Prostate gland (tissue), 2 donors: ENCODE measurements around the gene WDR91.

ENCODE experiments used
- POLR2A ChIP-seq: fragments of 450-650 bp; IDR thresholded peaks from one replicate; pipeline ENCODE4 v1.6.1; 2016; ENCODE audit warnings: antibody characterized with exemption, mild to moderate bottlenecking
- POLR2AphosphoS5 ChIP-seq: sonication (generic); formaldehyde crosslinking; IDR thresholded peaks from one replicate; pipeline ENCODE4 v1.6.1; 2017; ENCODE audit warnings: antibody characterized with exemption
- TF ChIP-seq, protein P1 (sequence below), 4 experiments: fragments of 200-600 bp in 2 of 4; fragments of 450-650 bp in 2 of 4; sonication (generic) in 2 of 4; IDR thresholded peaks; 1 replicate in 3 of 4; 2 replicates in 1 of 4; pipeline ENCODE4 v1.5.1; 2016 to 2019; ENCODE audit warnings: antibody characterized with exemption in 4 of 4, mild to moderate bottlenecking in 2 of 4, moderate library complexity in 2 of 4

- TF ChIP-seq, protein P1, sequence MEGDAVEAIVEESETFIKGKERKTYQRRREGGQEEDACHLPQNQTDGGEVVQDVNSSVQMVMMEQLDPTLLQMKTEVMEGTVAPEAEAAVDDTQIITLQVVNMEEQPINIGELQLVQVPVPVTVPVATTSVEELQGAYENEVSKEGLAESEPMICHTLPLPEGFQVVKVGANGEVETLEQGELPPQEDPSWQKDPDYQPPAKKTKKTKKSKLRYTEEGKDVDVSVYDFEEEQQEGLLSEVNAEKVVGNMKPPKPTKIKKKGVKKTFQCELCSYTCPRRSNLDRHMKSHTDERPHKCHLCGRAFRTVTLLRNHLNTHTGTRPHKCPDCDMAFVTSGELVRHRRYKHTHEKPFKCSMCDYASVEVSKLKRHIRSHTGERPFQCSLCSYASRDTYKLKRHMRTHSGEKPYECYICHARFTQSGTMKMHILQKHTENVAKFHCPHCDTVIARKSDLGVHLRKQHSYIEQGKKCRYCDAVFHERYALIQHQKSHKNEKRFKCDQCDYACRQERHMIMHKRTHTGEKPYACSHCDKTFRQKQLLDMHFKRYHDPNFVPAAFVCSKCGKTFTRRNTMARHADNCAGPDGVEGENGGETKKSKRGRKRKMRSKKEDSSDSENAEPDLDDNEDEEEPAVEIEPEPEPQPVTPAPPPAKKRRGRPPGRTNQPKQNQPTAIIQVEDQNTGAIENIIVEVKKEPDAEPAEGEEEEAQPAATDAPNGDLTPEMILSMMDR (IDR thresholded peaks at IDR 0.05) = no peak
- TF ChIP-seq POLR2A (no peak), POLR2AphosphoS5 (no peak)
Measured at GRCh38 chr7:135238112-135238744, 26.9 kb upstream of the WDR91 start.
